ENCODE measurements around the gene RCC2. TPM values are rescaled to one million over a fixed set of nuclear protein-coding genes. Genes with fewer than 3 reads are reported as not detected.

The RCC2 gene
- total and polyA plus RNA-seq, 2 donors (not counting 1 experiment from before 2014, with no cell fraction given), result 21.5 to 23.6 TPM

GRCh38 chr1:17369466-17369865, 70.0 kb downstream of the RCC2 start:
- no peak overlapping the region for H3K4me2 ChIP-seq (ENCODE audit: extremely low read depth, insufficient read depth, low read length)
- H3K9ac ChIP-seq (ENCODE audit: insufficient read depth, low read length), result no peak overlapping the region
- TF ChIP-seq EZH2 (IDR thresholded peaks at IDR 0.05; ENCODE audit: low read length, missing control alignments) (no peak), CTCF (conservative IDR thresholded peaks at IDR 0.05 in 1 of 2, IDR thresholded peaks at IDR 0.05 in 1 of 2; ENCODE audit: low read depth in 1 of 2, low read length in 2 of 2) (no peak)
- H3K27me3 ChIP-seq (ENCODE audit: control insufficient read depth, insufficient read depth, low read length), result peaks cover 2% of the 10 kb centered on the region
- H3K4me3 ChIP-seq (replicated peaks in 1 of 4; ENCODE audit: control extremely low read depth in 1 of 4, insufficient read depth in 1 of 4, low read depth in 3 of 4, low read length in 4 of 4), result no peak overlapping the region
- no peaks in the 10 kb centered on the region for H4K20me1 ChIP-seq (ENCODE audit: control insufficient read depth, extremely low read depth, insufficient read depth, low read length)
- H3K27ac ChIP-seq (ENCODE audit: insufficient read depth, low read length), result no peak overlapping the region
- no peaks in the 10 kb centered on the region for H3K9me3 ChIP-seq (ENCODE audit: control insufficient read depth, insufficient read depth, low read depth, low read length)
- no peaks in the 10 kb centered on the region for H3K36me3 ChIP-seq (ENCODE audit: control insufficient read depth, insufficient read depth, low read length)
- peak in 1 of 2 donors; percentile 77 for DNase-seq (ENCODE audit: low read depth in 2 of 2)
- no peaks in the 10 kb centered on the region for H3K4me1 ChIP-seq (ENCODE audit: control insufficient read depth, extremely low read depth, insufficient read depth, low read length)
- H2AFZ ChIP-seq (ENCODE audit: low read length), result no peak overlapping the region
- H3K79me2 ChIP-seq (ENCODE audit: control insufficient read depth, insufficient read depth, low read length), result no peaks in the 10 kb centered on the region

DNA sequence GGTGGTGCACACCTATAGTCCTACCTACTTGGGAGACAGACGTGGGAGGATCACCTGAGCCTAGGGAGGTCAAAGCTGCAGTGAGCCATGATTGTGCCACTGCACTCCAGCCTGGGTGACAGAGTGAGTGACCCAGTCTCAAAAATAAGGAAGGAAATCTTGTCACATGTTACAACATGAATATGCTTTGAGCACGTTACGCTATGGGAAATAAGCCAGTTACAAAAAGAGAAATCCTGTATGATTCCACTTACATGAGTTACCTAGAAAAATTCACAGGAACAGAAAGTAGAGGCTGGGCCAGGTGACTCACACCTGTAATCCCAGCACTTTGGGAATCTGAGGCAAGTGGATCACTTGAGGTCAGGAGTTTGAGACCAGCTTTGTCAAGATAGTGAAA, 74.2 kb downstream of the RCC2 start:
- TF ChIP-seq CTCF (conservative IDR thresholded peaks at IDR 0.05 in 1 of 2, IDR thresholded peaks at IDR 0.05 in 1 of 2; ENCODE audit: low read depth in 1 of 2, low read length in 2 of 2), result no peak
- no peak for TF ChIP-seq EZH2 (IDR thresholded peaks at IDR 0.05; ENCODE audit: low read length, missing control alignments)

GRCh38 chr1:17363771-17364170, 75.7 kb downstream of the RCC2 start:
- H4K20me1 ChIP-seq (ENCODE audit: control insufficient read depth, extremely low read depth, insufficient read depth, low read length), result no peaks in the 10 kb centered on the region
- no peaks in the 10 kb centered on the region for H3K27me3 ChIP-seq (ENCODE audit: control insufficient read depth, insufficient read depth, low read length)
- no peaks in the 10 kb centered on the region for H3K4me1 ChIP-seq (ENCODE audit: control insufficient read depth, extremely low read depth, insufficient read depth, low read length)
- TF ChIP-seq EZH2 (IDR thresholded peaks at IDR 0.05; ENCODE audit: low read length, missing control alignments) (no peak), CTCF (conservative IDR thresholded peaks at IDR 0.05 in 1 of 2, IDR thresholded peaks at IDR 0.05 in 1 of 2; ENCODE audit: low read depth in 1 of 2, low read length in 2 of 2) (no peak)
- no peak overlapping the region for H3K27ac ChIP-seq (ENCODE audit: insufficient read depth, low read length)
- DNase-seq (ENCODE audit: low read depth in 2 of 2), result no peak
- no peak overlapping the region for H3K9ac ChIP-seq (ENCODE audit: insufficient read depth, low read length)
- H3K4me3 ChIP-seq (replicated peaks in 1 of 4; ENCODE audit: control extremely low read depth in 1 of 4, insufficient read depth in 1 of 4, low read depth in 3 of 4, low read length in 4 of 4), result no peak overlapping the region
- no peak overlapping the region for H3K4me2 ChIP-seq (ENCODE audit: extremely low read depth, insufficient read depth, low read length)
- H2AFZ ChIP-seq (ENCODE audit: low read length), result no peak overlapping the region
- H3K36me3 ChIP-seq (ENCODE audit: control insufficient read depth, insufficient read depth, low read length), result no peaks in the 10 kb centered on the region
- no peaks in the 10 kb centered on the region for H3K79me2 ChIP-seq (ENCODE audit: control insufficient read depth, insufficient read depth, low read length)
- no peaks in the 10 kb centered on the region for H3K9me3 ChIP-seq (ENCODE audit: control insufficient read depth, insufficient read depth, low read depth, low read length)

More for the DNA sequence above, 74.2 kb downstream of the RCC2 start:
- H3K27me3 ChIP-seq (ENCODE audit: control insufficient read depth, insufficient read depth, low read length), result no peaks in the 10 kb centered on the region
- H3K9ac ChIP-seq (ENCODE audit: insufficient read depth, low read length), result no peak overlapping the region
- no peak overlapping the region for H3K4me2 ChIP-seq (ENCODE audit: extremely low read depth, insufficient read depth, low read length)
- H3K27ac ChIP-seq (ENCODE audit: insufficient read depth, low read length), result no peak overlapping the region
- no peaks in the 10 kb centered on the region for H4K20me1 ChIP-seq (ENCODE audit: control insufficient read depth, extremely low read depth, insufficient read depth, low read length)
- H3K36me3 ChIP-seq (ENCODE audit: control insufficient read depth, insufficient read depth, low read length), result no peaks in the 10 kb centered on the region
- H3K4me1 ChIP-seq (ENCODE audit: control insufficient read depth, extremely low read depth, insufficient read depth, low read length), result no peaks in the 10 kb centered on the region
- no peaks in the 10 kb centered on the region for H3K9me3 ChIP-seq (ENCODE audit: control insufficient read depth, insufficient read depth, low read depth, low read length)
- no peak overlapping the region for H3K4me3 ChIP-seq (replicated peaks in 1 of 4; ENCODE audit: control extremely low read depth in 1 of 4, insufficient read depth in 1 of 4, low read depth in 3 of 4, low read length in 4 of 4)
- no peaks in the 10 kb centered on the region for H3K79me2 ChIP-seq (ENCODE audit: control insufficient read depth, insufficient read depth, low read length)
- no peak overlapping the region for H2AFZ ChIP-seq (ENCODE audit: low read length)
- DNase-seq (ENCODE audit: low read depth in 2 of 2), result no peak
